ENCODE results near the gene TSSC4. TPM values are rescaled to one million over a fixed set of nuclear protein-coding genes. Genes with fewer than 3 reads are reported as not detected.
"Not testable (repeated sequence)": the region's sequence is repeated elsewhere in the genome, so short reads cannot be mapped to it uniquely, and the experiment has no call there.

TSSC4 gene
- total RNA-seq, 4 donors from 2014 or later = 11.0 to 66.5 (median 26.2) TPM

- no peaks in the 10 kb centered on the region for H3K36me3 ChIP-seq
Measured at GRCh38 chr11:2363130-2363529, 37.4 kb upstream of the TSSC4 start.

GRCh38 chr11:2363577-2364370, 36.8 kb upstream of the TSSC4 start:
- DNase-seq = no peak
- H3K4me1 ChIP-seq = no peaks in the 10 kb centered on the region
- intact Hi-C loops (cut with DNase I; ENCODE audit: low total_unique reads) = no loop called here
- no peak overlapping the region for H3K4me3 ChIP-seq
- no peaks in the 10 kb centered on the region for H3K36me3 ChIP-seq
- no peaks in the 10 kb centered on the region for H3K9me3 ChIP-seq
- no peaks in the 10 kb centered on the region for H3K27me3 ChIP-seq
- H3K27ac ChIP-seq = no peak overlapping the region
- TF ChIP-seq CTCF (IDR thresholded peaks at IDR 0.05) = no peak
- no peak for TF ChIP-seq POLR2A (IDR thresholded peaks at IDR 0.05)

More at GRCh38 chr11:2363130-2363529, 37.4 kb upstream of the TSSC4 start:
- H3K9me3 ChIP-seq = no peaks in the 10 kb centered on the region
- no peak overlapping the region for H3K4me3 ChIP-seq
- DNase-seq = no peak
- TF ChIP-seq CTCF (IDR thresholded peaks at IDR 0.05) (no peak), POLR2A (IDR thresholded peaks at IDR 0.05) (no peak)
- no peak overlapping the region for H3K27ac ChIP-seq
- intact Hi-C loops (cut with DNase I; ENCODE audit: low total_unique reads) = no loop called here
- H3K4me1 ChIP-seq = no peaks in the 10 kb centered on the region
- H3K27me3 ChIP-seq = no peaks in the 10 kb centered on the region

- H3K4me1 ChIP-seq; H3K27ac ChIP-seq; intact Hi-C loops (cut with DNase I; ENCODE audit: low total_unique reads); H3K4me3 ChIP-seq; H3K36me3 ChIP-seq; DNase-seq; H3K9me3 ChIP-seq; H3K27me3 ChIP-seq: not testable (repeated sequence)
Measured at GRCh38 chr11:2364386-2364785, 36.2 kb upstream of the TSSC4 start.

DNA sequence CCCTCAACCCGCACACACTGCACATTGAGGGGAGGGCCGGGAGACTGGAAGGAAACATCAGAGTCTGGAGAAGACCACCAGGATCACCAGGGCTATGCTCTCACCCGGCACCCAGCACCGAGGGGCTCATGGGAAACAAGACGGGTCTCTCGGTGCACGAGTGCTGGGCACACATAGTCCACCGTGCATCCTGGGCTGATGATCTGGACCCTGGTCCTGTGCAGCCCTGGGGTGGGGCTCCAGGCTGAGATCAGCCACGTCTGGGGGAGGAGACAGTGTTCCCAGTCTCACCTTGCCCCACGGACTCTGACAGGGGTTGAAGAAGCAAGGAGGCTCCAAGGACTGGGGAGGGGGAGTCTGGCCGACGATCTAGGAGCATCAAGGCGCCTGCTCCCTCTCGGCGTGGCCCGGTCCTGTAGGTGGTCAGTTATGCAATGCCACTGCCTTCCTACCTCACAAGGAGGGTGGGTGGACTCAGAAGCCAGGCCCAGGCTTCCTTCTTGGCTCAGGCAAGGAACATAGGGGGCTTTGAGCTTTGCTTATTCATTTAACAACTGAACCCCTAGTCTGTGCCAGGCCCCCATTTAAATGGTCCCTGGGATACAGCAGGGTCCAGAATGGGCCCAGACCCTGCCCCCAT, 34.9 kb upstream of the TSSC4 start:
- intact Hi-C loops (cut with DNase I; ENCODE audit: low total_unique reads) = no loop called here
- Histone ChIP-seq H3K27ac (no peak overlapping the region), H3K4me3 (no peak overlapping the region), H3K27me3 (no peaks in the 10 kb centered on the region), H3K36me3 (no peaks in the 10 kb centered on the region), H3K4me1 (no peaks in the 10 kb centered on the region), H3K9me3 (no peaks in the 10 kb centered on the region)
- DNase-seq = no peak
- TF ChIP-seq CTCF (IDR thresholded peaks at IDR 0.05) (no peak), POLR2A (IDR thresholded peaks at IDR 0.05) (no peak)

DNA sequence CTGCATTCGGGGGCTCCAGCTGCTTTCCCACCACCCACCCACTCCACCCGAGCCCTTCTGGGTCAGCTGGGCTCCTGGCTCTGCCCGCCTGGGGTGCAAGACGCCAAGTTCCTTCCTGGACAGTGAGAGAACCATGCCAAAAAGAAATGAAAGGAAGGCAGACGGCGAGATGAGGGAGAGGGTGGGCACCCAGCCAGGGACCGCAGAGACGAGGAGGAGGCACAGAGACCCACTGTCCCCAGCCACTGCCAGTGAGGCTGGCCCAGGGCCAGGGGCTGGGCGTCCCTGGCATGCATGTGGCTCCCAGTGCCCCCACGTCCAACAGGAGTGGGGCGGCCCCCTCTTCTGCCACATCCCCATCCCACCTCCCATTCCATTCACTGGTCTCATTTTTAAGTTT, 34.3 kb upstream of the TSSC4 start:
- no peak overlapping the region for H3K4me3 ChIP-seq
- no peaks in the 10 kb centered on the region for H3K4me1 ChIP-seq
- H3K27ac ChIP-seq = no peak overlapping the region
- TF ChIP-seq CTCF (IDR thresholded peaks at IDR 0.05) (no peak), POLR2A (IDR thresholded peaks at IDR 0.05) (no peak)
- intact Hi-C loops (cut with DNase I; ENCODE audit: low total_unique reads) = no loop called here
- H3K9me3 ChIP-seq = no peaks in the 10 kb centered on the region
- no peaks in the 10 kb centered on the region for H3K36me3 ChIP-seq
- H3K27me3 ChIP-seq = no peaks in the 10 kb centered on the region
- no peak for DNase-seq

Measured in uterus (tissue), 4 donors.